Vagina (tissue), 2 donors: ENCODE data around the gene XKRX. TPM values are rescaled to one million over a fixed set of nuclear protein-coding genes. Genes with fewer than 3 reads are reported as not detected.

Experiments
- DNase-seq, 2 donors: peaks; one replicate each; pipeline ENCODE4 v3.0.0-alpha.2; 2017; ENCODE audit errors: extremely low spot score in 2 of 2
- H3K27ac ChIP-seq: fragments of 200-600 bp; sonication (generic); one replicate; pipeline ENCODE4 v1.5.1; 2019
- H3K27me3 ChIP-seq: fragments of 200-600 bp; sonication (generic); one replicate; pipeline ENCODE4 v1.5.1; 2019
- H3K36me3 ChIP-seq, 2 donors: fragments of 200-600 bp; sonication (generic); one replicate each; pipeline ENCODE4 v1.5.1; 2017 to 2019
- H3K4me1 ChIP-seq: fragments of 200-600 bp; sonication (generic); one replicate; pipeline ENCODE4 v1.5.1; 2019
- H3K4me3 ChIP-seq, 2 donors: fragments of 200-600 bp; sonication (generic); 1 replicate in 1 of 2; 2 replicates in 1 of 2; pipeline ENCODE4 v1.5.1; 2016 to 2019
- H3K9me3 ChIP-seq: fragments of 200-600 bp; sonication (generic); one replicate; pipeline ENCODE4 v1.5.1; 2019
- CTCF ChIP-seq, 3 experiments: fragments of 450-650 bp in 2 of 3; fragments of 200-600 bp in 1 of 3; sonication (generic) in 1 of 3; IDR thresholded peaks; one replicate each; pipeline ENCODE4 v1.5.1; 2017 to 2019; ENCODE audit warnings: antibody characterized with exemption in 3 of 3, mild to moderate bottlenecking in 2 of 3, moderate library complexity in 2 of 3
- POLR2A ChIP-seq, 2 donors: fragments of 450-650 bp; IDR thresholded peaks; one replicate each; pipeline ENCODE4 v1.6.1; 2017; ENCODE audit warnings: antibody characterized with exemption in 2 of 2, mild to moderate bottlenecking in 2 of 2, moderate library complexity in 2 of 2
- POLR2AphosphoS5 ChIP-seq, 2 donors: sonication (generic); formaldehyde crosslinking; IDR thresholded peaks; one replicate each; pipeline ENCODE4 v1.9.0; 2017; ENCODE audit warnings: antibody characterized with exemption in 2 of 2, mild to moderate bottlenecking in 2 of 2, low read depth in 1 of 2; ENCODE audit not compliant: insufficient read depth in 1 of 2
- intact Hi-C: fragments of 100-400 bp; cut with DNase I; formaldehyde crosslinking; loops from one replicate; pipeline ENCODE4 v1.15.1; 2023
- total RNA-seq: library from RNA; depleted of rRNA; stranded (reverse); fragments of >200 nt; gene quantifications from one replicate; pipeline ENCODE4 v1.2.3, GENCODE V29; 2016

XKRX gene
- total RNA-seq, 1 donor from 2014 or later: 0.74 TPM

DNA sequence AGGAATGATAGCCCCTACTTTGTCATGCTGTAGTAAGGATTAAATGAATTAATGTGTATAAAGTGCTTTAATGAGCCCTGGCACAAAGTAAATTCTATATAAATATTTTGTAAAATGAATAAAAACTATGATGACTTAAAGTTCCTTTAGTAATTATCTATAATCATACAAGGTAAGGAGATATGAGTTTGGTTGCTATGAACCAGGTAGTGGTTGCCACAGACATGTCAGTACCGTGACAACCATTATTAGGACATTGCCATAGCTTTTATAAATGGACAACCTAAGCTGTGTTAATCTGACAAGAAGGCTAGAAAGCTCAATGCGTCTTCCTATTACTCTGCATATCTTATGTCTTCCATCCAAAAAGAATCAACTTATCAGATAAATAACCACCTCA lies 40.7 kb upstream of the XKRX start, which contains the start of gene ARL13A:
Gene ARL13A (plus strand): TSS at position 301 of the 400 bp plus-strand sequence. CDS start 3,982 bp downstream, outside the sequence.
- intact Hi-C loops: no loop called here
- Histone ChIP-seq H3K9me3 (no peaks in the 10 kb centered on the region), H3K27ac (no peak within 1 kb of the TSS), H3K27me3 (no peaks in the 10 kb centered on the region), H3K4me3 (no peak within 1 kb of the TSS), H3K36me3 (no peaks in the 10 kb centered on the region), H3K4me1 (no peaks in the 10 kb centered on the region)
- DNase-seq: no peak
- TF ChIP-seq POLR2A (IDR thresholded peaks at IDR 0.05) (no peak), CTCF (IDR thresholded peaks at IDR 0.05) (no peak), POLR2AphosphoS5 (IDR thresholded peaks at IDR 0.05; ENCODE audit: insufficient read depth in 1 of 2, low read depth in 1 of 2) (no peak)

DNA sequence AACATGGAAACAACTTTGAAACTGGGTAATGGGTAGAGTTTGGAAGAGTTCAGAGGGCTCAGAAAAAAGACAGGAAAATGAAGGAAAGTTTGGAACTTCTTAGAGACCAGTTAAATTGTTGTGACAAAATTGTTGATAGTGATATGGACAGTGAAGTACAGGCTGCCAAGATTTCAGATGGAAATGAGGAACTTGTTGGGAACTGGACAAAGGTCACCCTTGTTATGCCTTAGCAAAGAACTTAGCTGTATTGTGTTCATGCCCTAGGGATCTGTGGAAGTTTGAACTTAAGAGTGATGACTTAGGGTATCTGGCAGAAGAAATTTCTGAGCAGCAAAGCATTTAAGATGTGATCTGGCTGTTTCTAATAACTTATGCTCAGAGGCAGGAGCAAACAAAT lies 35.6 kb upstream of the XKRX start:
- Histone ChIP-seq H3K36me3 (no peaks in the 10 kb centered on the region), H3K4me1 (no peaks in the 10 kb centered on the region), H3K27ac (no peak overlapping the region), H3K9me3 (no peaks in the 10 kb centered on the region), H3K27me3 (no peaks in the 10 kb centered on the region), H3K4me3 (no peak overlapping the region)
- TF ChIP-seq POLR2AphosphoS5 (IDR thresholded peaks at IDR 0.05; ENCODE audit: insufficient read depth in 1 of 2, low read depth in 1 of 2): no peak
- TF ChIP-seq POLR2A (IDR thresholded peaks at IDR 0.05): no peak
- TF ChIP-seq CTCF (IDR thresholded peaks at IDR 0.05): no peak
- no peak for DNase-seq
- intact Hi-C loops: no loop called here

- no peaks in the 10 kb centered on the region for H3K9me3 ChIP-seq
- H3K4me3 ChIP-seq: no peak overlapping the region
- no peak for TF ChIP-seq POLR2AphosphoS5 (IDR thresholded peaks at IDR 0.05; ENCODE audit: insufficient read depth in 1 of 2, low read depth in 1 of 2)
- no peak for TF ChIP-seq POLR2A (IDR thresholded peaks at IDR 0.05)
- TF ChIP-seq CTCF (IDR thresholded peaks at IDR 0.05): no peak
- H3K27ac ChIP-seq: no peak overlapping the region
- no peaks in the 10 kb centered on the region for H3K36me3 ChIP-seq
- no peaks in the 10 kb centered on the region for H3K4me1 ChIP-seq
- intact Hi-C loops: no loop called here
- no peak for DNase-seq
- H3K27me3 ChIP-seq: no peaks in the 10 kb centered on the region
These were observed 34.1 kb upstream of the XKRX start for GRCh38 chrX:100962811-100963210.

GRCh38 chrX:100948557-100948956 lies 19.8 kb upstream of the XKRX start:
- Histone ChIP-seq H3K36me3 (no peaks in the 10 kb centered on the region), H3K4me1 (no peaks in the 10 kb centered on the region), H3K4me3 (no peak overlapping the region), H3K27me3 (no peaks in the 10 kb centered on the region), H3K9me3 (no peaks in the 10 kb centered on the region), H3K27ac (no peak overlapping the region)
- no peak for TF ChIP-seq POLR2AphosphoS5 (IDR thresholded peaks at IDR 0.05; ENCODE audit: insufficient read depth in 1 of 2, low read depth in 1 of 2)
- no peak for TF ChIP-seq CTCF (IDR thresholded peaks at IDR 0.05)
- TF ChIP-seq POLR2A (IDR thresholded peaks at IDR 0.05): no peak
- intact Hi-C loops: no loop called here
- DNase-seq: no peak

DNA sequence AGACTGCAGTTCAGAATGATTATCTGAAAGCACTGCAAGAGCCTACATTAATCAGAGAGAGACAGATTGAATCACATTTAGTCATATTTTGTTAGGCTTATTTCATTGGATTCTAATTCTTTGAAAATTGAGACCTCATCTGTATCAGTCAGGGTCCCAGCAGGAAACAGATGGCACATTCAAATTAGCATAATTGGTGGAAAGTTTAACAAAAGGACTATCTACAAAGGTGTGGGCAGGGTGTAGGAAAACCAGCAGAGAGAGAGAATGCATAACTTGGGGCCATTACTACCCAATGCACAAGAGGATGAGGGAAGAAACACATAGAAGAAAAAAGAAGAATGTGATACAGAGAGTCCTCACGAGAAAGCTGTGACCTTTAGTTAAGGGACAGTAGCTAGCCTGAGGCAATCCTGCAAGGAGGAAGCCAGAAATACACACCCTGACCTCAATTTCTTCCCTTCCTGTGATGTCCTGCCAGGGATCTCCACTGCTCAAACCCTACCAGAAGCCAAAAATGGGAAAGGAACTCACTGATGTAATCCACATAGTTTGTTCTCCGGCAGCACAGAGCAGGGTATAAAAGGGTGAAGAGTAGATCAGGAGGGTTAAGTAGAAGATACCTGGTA lies 17.7 kb upstream of the XKRX start:
- no peaks in the 10 kb centered on the region for H3K4me1 ChIP-seq
- no peak overlapping the region for H3K4me3 ChIP-seq
- no peaks in the 10 kb centered on the region for H3K27me3 ChIP-seq
- no peak overlapping the region for H3K27ac ChIP-seq
- no peaks in the 10 kb centered on the region for H3K36me3 ChIP-seq
- intact Hi-C loops: no loop called here
- no peak for DNase-seq
- TF ChIP-seq CTCF (IDR thresholded peaks at IDR 0.05): no peak
- no peak for TF ChIP-seq POLR2A (IDR thresholded peaks at IDR 0.05)
- TF ChIP-seq POLR2AphosphoS5 (IDR thresholded peaks at IDR 0.05; ENCODE audit: insufficient read depth in 1 of 2, low read depth in 1 of 2): no peak
- H3K9me3 ChIP-seq: no peaks in the 10 kb centered on the region
